NCI-H345 treated with DMSO at 0.1 percent for 48 hours (cell line): ENCODE results near the gene C1QTNF9B.

Source experiments
- DNase-seq: peaks from one replicate; lab custom pipeline; 2025; ENCODE audit not compliant: unreplicated experiment; lab: John Stamatoyannopoulos, UW

The C1QTNF9B gene

DNA sequence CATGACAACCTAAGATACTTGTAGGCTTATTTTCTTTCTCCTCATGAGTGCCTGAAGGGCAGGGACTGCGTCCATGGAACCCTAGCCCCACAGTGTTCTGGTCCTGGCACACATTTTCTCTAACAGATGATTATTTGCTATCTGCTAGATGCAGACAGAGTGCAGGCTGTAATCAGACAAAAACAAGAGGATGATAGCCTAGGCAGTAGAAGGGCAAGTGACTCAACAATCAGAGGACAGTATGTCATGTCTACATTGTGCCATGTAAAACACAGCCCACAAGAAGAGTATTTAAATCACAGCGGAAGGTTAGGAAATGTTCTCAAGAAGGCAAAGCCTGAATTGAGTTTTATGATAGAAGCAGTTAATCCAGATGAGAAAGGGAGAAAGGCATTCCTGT, 37.4 kb downstream of the C1QTNF9B start:
- DNase-seq, result no peak

GRCh38 chr13:23859455-23859854, 37.8 kb downstream of the C1QTNF9B start:
- no peak for DNase-seq

GRCh38 chr13:23858546-23858945, 38.8 kb downstream of the C1QTNF9B start:
- no peak for DNase-seq

GRCh38 chr13:23856008-23856750, 41.1 kb downstream of the C1QTNF9B start:
- DNase-seq, result no peak

DNA sequence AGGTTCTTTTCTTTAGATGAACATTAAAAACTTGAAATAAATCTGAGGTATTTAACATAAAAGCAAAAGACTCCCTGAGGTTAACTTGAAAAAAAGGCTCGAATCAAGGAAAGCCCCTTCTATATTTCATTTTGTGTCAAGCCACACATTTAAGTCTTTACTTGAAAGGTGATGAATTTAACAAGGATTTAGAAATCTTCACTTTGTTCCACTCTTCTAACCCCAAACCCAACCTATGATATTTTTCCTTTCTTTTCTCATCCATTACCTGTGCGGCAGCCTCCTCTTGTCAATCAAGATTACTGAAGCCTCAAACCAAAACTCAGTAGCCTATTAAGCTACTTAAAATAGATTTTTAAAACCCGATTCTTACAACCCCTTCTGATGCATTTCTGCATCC, 41.9 kb downstream of the C1QTNF9B start:
- no peak for DNase-seq

- no peak for DNase-seq
Measured at GRCh38 chr13:23852351-23852750, 45.0 kb downstream of the C1QTNF9B start.

DNA sequence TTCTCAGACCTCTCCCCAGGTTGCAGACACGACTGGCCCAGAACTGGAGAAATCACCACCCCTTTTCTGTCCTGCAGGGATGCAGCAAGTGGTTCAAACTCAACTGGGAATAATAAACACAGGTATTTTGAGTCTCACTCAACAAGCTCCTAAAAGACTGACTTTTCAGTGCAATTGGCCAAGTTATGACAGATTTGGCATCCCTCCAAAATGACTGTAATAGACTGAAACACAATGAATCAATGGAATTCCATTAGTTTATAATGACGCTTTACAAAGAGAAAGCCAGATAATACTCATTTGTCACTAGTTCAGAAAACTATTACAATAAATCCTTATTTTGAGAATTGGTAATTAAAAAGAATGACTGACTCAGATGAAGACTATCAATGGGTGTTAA, 46.2 kb downstream of the C1QTNF9B start:
- no peak for DNase-seq

DNA sequence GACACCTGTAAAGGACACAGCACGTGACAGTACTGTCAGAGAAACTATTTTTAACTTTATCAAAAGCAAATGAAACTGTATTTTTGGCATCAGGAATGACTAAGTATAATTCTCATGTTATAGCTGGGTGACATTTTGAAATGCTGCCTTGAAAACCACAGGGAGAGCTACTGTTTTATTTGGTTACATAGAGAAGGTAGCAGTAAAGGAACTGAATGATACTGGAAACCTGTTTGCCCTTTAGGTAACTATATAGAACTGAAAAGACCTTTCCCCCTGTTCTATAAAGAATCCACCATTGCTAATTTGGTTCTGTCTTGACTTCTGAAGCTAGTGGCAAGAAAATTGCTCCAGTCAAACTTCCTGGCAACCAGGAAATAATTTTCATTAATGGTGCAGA, 47.2 kb downstream of the C1QTNF9B start:
- no peak for DNase-seq

GRCh38 chr13:23849670-23850069, 47.6 kb downstream of the C1QTNF9B start:
- no peak for DNase-seq

- DNase-seq, result no peak
Measured at GRCh38 chr13:23848646-23849141, 48.6 kb downstream of the C1QTNF9B start.

- no peak for DNase-seq
Measured at GRCh38 chr13:23848019-23848418, 49.3 kb downstream of the C1QTNF9B start.

DNA sequence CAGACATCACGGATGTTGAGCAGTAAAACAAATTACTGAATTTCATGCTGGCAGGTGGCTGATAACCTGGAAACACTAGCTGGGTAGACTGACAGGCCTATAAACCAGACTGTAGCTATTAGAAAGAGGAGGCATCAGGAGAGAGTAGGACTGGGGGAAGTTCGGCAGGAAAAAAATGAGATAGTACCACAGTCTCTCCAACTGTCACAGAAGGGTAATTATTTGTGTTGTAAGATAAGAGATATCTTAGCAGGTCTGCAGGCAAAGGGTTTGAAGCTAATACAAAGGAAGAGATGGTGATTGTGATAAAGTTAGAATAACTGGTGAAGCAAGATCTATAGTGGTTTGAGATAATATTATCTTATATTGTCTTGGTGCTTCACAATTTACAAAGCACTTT, 49.8 kb downstream of the C1QTNF9B start:
- DNase-seq, result no peak

- no peak for DNase-seq
Measured at GRCh38 chr13:23845105-23845725, 52.1 kb downstream of the C1QTNF9B start.

- DNase-seq, result no peak
Measured at GRCh38 chr13:23844132-23844531, 53.2 kb downstream of the C1QTNF9B start.

DNA sequence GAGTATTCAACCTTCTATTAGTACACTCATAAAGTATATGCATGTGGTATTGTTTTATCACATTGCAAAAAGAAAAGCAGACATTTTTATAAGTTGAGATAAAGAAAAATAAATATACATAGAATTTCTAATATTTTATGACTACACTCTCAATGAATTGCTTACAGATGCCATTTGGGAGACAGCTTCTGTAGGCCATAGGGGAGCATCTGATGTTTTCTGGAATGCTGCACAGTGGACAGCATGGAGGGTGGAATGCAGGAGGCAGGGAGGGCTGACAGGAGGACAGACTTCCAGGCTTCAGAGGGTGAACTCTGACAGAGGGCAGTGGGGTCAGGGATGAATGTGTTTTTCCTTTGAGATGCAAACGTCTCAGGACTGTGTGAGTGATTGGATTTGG, 53.9 kb downstream of the C1QTNF9B start:
- DNase-seq, result no peak

GRCh38 chr13:23842406-23842805, 54.9 kb downstream of the C1QTNF9B start:
- no peak for DNase-seq
